ENCODE results near the gene SLC30A10.
"Not testable (repeated sequence)": the region's sequence is repeated elsewhere in the genome, so short reads cannot be mapped to it uniquely, and the experiment has no call there.

SLC30A10 gene

DNA sequence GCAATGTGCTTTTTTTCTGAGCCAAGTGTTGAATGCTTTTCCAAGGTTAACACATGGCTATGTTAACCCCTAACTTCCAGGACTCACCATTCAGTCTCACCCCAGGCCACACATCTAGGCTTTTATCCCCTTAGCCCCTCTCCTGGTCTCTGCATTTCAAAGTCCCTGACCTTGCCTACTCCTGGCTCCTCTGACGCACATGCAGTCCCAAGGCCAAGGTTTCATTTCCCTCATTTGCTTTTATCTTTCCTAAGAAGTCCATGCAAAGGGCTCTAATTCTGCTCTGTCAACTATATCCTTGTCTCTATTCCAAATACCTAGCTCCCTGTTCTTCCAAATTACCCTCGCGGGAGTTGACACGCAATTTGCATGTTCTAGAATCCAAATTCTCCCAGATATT is 25.4 kb downstream of the SLC30A10 start:
- in situ Hi-C loops (cut with MboI; ENCODE audit: low pct_unique_long_range_greater_than_20kb, low sequenced_read_pairs): no loop called here
- no peak for DNase-seq

- in situ Hi-C loops (cut with MboI; ENCODE audit: low pct_unique_long_range_greater_than_20kb, low sequenced_read_pairs): no loop called here
- DNase-seq: no peak
These were observed 27.5 kb downstream of the SLC30A10 start for GRCh38 chr1:219900882-219901281.

DNA sequence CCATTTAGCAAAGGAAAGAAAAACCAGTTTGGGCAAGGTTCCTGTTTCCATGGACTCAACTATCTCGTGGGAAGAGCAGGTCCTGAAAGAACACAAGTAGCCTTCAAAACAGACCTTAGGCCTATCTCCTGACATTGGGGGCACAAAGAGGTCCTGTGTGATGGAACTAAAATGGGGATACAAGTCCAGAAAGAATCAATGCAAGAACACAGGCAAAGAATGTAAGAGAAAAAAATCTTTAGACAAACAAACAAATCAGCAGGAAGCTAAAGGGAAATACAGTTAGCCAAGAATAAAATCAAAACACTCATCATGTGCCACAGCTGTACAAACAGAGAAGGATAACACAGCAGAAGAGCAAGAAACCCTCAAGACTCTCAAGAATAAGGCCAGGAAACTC is 28.2 kb downstream of the SLC30A10 start:
- no peak for DNase-seq
- in situ Hi-C loops (cut with MboI; ENCODE audit: low pct_unique_long_range_greater_than_20kb, low sequenced_read_pairs): no loop called here

- in situ Hi-C loops (cut with MboI; ENCODE audit: low pct_unique_long_range_greater_than_20kb, low sequenced_read_pairs): no loop called here
- DNase-seq: no peak
These were observed 30.0 kb downstream of the SLC30A10 start for GRCh38 chr1:219898375-219898774.

GRCh38 chr1:219897914-219898313 is 30.4 kb downstream of the SLC30A10 start:
- in situ Hi-C loops (cut with MboI; ENCODE audit: low pct_unique_long_range_greater_than_20kb, low sequenced_read_pairs): no loop called here
- DNase-seq: no peak

GRCh38 chr1:219892271-219892670 is 36.1 kb downstream of the SLC30A10 start:
- in situ Hi-C loops (cut with MboI; ENCODE audit: low pct_unique_long_range_greater_than_20kb, low sequenced_read_pairs); DNase-seq: not testable (repeated sequence)

DNA sequence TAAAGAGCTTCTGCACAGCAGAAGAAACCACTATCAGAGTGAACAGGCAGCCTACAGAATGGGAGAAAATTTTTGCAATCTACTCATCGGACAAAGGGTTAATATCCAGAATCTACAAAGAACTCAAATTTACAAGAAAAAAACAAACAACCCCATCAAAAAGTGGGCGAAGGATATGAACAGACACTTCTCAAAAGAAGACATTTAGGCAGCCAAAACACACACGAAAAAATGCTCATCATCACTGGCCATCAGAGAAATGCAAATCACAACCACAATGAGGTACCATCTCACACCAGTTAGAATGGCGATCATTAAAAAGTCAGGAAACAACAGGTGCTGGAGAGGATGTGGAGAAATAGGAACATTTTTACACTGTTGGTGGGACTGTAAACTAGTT is 36.5 kb downstream of the SLC30A10 start:
- in situ Hi-C loops (cut with MboI; ENCODE audit: low pct_unique_long_range_greater_than_20kb, low sequenced_read_pairs); DNase-seq: not testable (repeated sequence)

- in situ Hi-C loops (cut with MboI; ENCODE audit: low pct_unique_long_range_greater_than_20kb, low sequenced_read_pairs); DNase-seq: not testable (repeated sequence)
These were observed 39.7 kb downstream of the SLC30A10 start for GRCh38 chr1:219888667-219889066.

- in situ Hi-C loops (cut with MboI; ENCODE audit: low pct_unique_long_range_greater_than_20kb, low sequenced_read_pairs): no loop called here
- no peak for DNase-seq
These were observed 42.7 kb downstream of the SLC30A10 start for GRCh38 chr1:219885680-219886079.

DNA sequence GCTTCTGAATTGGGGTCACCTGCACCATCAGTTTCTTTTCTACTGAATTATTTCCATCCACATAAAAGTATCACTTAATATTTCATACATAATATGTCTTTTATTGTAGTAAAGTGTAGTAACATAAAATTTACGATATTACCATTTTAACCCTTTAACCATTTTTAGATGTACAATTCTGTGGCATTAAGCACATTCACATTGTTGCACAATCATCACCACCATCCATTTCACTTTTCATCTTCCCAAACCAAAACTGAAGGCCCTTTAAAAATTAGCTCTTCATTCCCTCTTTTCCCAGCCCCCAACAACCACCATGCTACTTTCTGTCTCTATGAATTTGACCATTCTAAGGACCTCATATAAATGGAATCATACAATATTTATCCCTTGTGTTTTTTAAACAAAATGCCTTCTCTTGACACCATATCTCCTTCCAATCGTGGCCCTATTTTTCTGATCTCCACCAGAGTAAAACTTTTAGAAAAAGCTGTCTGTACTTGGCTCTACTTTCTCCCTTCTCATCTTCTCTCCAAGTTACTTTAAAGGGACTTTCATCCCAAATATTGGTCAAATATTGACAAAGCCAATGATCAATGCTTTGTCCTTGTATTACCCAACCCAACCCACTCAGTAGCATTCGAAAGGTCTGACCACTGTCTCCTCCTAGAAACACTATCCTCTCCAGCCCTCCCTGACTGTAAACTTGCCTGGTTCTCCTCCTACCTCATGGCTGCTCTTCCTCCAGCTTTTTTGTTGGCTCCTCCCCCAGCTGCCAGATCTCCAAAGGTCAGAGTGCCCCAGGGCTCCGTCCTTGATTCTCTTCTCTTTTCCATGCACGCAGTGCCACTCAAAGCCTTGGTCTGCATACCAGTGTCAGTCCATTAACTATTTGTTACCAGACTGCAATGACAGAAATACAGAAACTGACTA is 44.7 kb downstream of the SLC30A10 start:
- DNase-seq: no peak
- in situ Hi-C loops (cut with MboI; ENCODE audit: low pct_unique_long_range_greater_than_20kb, low sequenced_read_pairs): no loop called here

GRCh38 chr1:219882755-219883154 is 45.6 kb downstream of the SLC30A10 start:
- DNase-seq: no peak
- in situ Hi-C loops (cut with MboI; ENCODE audit: low pct_unique_long_range_greater_than_20kb, low sequenced_read_pairs): no loop called here

DNA sequence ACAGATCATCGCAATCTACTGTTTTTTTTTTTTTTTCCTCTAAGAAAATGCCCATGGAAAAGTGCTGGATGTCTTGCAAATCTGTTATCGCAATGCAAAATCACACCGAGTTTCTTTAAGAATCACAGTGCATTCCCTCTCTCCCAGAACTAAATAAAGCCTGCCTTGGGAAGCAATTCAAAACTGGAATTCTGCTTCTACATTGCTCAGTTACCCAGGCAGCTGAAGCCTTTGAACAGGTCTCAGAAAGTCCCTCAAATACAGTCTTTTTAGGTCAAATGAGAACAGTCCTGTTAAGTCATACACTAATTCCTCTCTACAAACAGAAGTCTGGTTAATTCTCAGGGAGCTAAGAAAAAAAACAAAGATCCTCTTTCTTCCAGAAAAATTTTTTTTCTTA is 46.3 kb downstream of the SLC30A10 start:
- in situ Hi-C loops (cut with MboI; ENCODE audit: low pct_unique_long_range_greater_than_20kb, low sequenced_read_pairs): no loop called here

GRCh38 chr1:219880765-219881457 is 47.4 kb downstream of the SLC30A10 start:
- in situ Hi-C loops (cut with MboI; ENCODE audit: low pct_unique_long_range_greater_than_20kb, low sequenced_read_pairs): no loop called here
- DNase-seq: no peak

More for the DNA sequence above, 46.3 kb downstream of the SLC30A10 start:
- DNase-seq: no peak

DNA sequence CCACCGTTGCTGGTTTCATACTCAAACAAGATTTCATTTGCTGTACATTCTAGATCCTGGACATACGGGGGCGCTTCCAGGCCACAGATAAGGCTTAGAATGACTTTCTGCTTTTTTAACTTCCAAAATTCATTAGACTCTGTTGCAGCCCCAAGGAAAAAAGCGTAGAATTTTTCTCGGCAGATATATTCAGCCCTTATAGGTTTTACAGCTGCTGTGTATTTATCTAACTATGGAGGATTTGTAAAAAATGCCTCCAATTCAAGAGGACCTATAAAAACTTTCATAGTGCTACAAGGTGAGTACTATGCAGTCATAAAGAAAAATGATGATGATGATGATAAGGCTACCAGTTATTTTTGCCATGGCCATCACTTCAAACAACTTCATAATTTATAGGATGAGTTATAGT is 51.6 kb downstream of the SLC30A10 start:
- in situ Hi-C loops (cut with MboI; ENCODE audit: low pct_unique_long_range_greater_than_20kb, low sequenced_read_pairs): no loop called here
- peak; percentile 11 for DNase-seq

GRCh38 chr1:219875860-219876259 is 52.5 kb downstream of the SLC30A10 start:
- DNase-seq: no peak
- in situ Hi-C loops (cut with MboI; ENCODE audit: low pct_unique_long_range_greater_than_20kb, low sequenced_read_pairs): no loop called here

GRCh38 chr1:219872538-219872937 is 55.8 kb downstream of the SLC30A10 start:
- DNase-seq; in situ Hi-C loops (cut with MboI; ENCODE audit: low pct_unique_long_range_greater_than_20kb, low sequenced_read_pairs): not testable (repeated sequence)

DNA sequence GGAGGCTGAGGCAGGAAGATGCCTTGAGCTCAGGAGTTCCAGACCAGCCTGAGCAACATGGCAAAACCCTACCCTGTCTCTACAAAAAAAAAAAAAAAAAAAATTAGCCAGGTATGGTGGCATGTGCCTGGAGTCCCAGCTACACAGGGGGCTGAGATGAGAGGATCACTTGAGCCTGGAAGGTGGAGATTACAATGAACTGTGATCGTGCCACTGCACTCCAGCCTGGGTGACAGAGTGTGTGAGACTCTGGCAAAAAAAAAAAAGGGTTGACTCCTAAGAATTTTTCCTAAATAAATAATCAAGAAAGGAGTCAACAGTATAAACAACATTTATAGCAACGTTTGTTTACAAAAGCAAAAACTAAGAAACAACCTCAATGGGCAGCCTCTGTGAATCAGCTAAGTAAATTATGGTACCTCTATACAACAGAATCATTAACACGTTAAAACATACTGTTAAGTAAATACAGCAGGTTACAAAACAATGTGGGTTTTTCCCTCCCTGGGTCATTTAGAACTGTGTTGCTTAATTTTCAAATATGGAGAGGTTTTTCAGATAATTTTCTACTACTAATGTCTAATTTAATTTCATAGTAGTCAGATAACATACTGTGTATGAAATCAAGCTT is 56.8 kb downstream of the SLC30A10 start:
- no peak for DNase-seq
- in situ Hi-C loops (cut with MboI; ENCODE audit: low pct_unique_long_range_greater_than_20kb, low sequenced_read_pairs): no loop called here

DNA sequence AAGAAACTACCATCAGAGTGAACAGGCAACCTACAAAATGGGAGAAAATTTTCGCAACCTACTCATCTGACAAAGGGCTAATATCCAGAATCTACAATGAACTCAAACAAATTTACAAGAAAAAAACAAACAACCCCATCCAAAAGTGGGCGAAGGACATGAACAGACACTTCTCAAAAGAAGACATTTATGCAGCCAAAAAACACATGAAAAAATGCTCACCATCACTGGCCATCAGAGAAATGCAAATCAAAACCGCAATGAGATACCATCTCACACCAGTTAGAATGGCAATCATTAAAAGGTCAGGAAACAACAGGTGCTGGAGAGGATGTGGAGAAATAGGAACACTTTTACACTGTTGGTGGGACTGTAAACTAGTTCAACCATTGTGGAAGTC is 59.7 kb downstream of the SLC30A10 start:
- in situ Hi-C loops (cut with MboI; ENCODE audit: low pct_unique_long_range_greater_than_20kb, low sequenced_read_pairs); DNase-seq: not testable (repeated sequence)

Measured in KBM-7 (cell line).